ENCODE data around the gene ANKRD39. TPM values are rescaled to one million over a fixed set of nuclear protein-coding genes. Genes with fewer than 3 reads are reported as not detected.

Gene ANKRD39
- total and polyA plus RNA-seq, 9 of the 15 experiments (the other 6 are each of a cell fraction or from before 2014, with no cell fraction given), result 8.2 to 33.1 (median 23.8) TPM

DNA sequence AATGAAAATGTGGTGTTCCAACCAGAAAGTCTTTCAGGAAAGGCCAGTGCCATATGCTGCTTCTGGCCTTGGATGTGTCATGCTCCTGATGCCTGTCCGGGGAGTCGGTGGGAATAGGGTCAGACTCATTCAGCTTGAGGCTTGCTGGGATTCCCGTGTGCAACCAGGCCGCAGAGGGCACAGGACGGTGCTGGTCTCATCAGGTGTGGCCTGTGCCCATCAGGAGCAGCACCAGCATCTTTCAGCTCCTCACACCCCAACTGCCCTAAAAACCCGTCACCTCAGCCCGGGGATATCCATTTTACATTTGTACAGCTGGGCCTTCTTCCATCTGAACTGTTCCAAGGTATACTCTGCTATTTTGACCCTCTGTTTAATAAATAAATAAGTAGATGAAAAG is 55.1 kb downstream of the ANKRD39 start (continued):
- TF ChIP-seq, protein P1, sequence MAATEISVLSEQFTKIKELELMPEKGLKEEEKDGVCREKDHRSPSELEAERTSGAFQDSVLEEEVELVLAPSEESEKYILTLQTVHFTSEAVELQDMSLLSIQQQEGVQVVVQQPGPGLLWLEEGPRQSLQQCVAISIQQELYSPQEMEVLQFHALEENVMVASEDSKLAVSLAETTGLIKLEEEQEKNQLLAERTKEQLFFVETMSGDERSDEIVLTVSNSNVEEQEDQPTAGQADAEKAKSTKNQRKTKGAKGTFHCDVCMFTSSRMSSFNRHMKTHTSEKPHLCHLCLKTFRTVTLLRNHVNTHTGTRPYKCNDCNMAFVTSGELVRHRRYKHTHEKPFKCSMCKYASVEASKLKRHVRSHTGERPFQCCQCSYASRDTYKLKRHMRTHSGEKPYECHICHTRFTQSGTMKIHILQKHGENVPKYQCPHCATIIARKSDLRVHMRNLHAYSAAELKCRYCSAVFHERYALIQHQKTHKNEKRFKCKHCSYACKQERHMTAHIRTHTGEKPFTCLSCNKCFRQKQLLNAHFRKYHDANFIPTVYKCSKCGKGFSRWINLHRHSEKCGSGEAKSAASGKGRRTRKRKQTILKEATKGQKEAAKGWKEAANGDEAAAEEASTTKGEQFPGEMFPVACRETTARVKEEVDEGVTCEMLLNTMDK (IDR thresholded peaks at IDR 0.05; ENCODE audit: borderline replicate concordance, insufficient read depth, low read depth, low read length, poor library complexity, severe bottlenecking), result no peak
- TF ChIP-seq ZNF143 (CRISPR knock-in tag; IDR thresholded peaks at IDR 0.05) (no peak), L3MBTL2 (IDR thresholded peaks at IDR 0.05) (no peak)
- TF ChIP-seq, protein P2, sequence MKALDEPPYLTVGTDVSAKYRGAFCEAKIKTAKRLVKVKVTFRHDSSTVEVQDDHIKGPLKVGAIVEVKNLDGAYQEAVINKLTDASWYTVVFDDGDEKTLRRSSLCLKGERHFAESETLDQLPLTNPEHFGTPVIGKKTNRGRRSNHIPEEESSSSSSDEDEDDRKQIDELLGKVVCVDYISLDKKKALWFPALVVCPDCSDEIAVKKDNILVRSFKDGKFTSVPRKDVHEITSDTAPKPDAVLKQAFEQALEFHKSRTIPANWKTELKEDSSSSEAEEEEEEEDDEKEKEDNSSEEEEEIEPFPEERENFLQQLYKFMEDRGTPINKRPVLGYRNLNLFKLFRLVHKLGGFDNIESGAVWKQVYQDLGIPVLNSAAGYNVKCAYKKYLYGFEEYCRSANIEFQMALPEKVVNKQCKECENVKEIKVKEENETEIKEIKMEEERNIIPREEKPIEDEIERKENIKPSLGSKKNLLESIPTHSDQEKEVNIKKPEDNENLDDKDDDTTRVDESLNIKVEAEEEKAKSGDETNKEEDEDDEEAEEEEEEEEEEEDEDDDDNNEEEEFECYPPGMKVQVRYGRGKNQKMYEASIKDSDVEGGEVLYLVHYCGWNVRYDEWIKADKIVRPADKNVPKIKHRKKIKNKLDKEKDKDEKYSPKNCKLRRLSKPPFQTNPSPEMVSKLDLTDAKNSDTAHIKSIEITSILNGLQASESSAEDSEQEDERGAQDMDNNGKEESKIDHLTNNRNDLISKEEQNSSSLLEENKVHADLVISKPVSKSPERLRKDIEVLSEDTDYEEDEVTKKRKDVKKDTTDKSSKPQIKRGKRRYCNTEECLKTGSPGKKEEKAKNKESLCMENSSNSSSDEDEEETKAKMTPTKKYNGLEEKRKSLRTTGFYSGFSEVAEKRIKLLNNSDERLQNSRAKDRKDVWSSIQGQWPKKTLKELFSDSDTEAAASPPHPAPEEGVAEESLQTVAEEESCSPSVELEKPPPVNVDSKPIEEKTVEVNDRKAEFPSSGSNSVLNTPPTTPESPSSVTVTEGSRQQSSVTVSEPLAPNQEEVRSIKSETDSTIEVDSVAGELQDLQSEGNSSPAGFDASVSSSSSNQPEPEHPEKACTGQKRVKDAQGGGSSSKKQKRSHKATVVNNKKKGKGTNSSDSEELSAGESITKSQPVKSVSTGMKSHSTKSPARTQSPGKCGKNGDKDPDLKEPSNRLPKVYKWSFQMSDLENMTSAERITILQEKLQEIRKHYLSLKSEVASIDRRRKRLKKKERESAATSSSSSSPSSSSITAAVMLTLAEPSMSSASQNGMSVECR (CRISPR knock-in tag; IDR thresholded peaks at IDR 0.05), result no peak
- TF ChIP-seq, protein P3, sequence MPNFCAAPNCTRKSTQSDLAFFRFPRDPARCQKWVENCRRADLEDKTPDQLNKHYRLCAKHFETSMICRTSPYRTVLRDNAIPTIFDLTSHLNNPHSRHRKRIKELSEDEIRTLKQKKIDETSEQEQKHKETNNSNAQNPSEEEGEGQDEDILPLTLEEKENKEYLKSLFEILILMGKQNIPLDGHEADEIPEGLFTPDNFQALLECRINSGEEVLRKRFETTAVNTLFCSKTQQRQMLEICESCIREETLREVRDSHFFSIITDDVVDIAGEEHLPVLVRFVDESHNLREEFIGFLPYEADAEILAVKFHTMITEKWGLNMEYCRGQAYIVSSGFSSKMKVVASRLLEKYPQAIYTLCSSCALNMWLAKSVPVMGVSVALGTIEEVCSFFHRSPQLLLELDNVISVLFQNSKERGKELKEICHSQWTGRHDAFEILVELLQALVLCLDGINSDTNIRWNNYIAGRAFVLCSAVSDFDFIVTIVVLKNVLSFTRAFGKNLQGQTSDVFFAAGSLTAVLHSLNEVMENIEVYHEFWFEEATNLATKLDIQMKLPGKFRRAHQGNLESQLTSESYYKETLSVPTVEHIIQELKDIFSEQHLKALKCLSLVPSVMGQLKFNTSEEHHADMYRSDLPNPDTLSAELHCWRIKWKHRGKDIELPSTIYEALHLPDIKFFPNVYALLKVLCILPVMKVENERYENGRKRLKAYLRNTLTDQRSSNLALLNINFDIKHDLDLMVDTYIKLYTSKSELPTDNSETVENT (CRISPR knock-in tag; IDR thresholded peaks at IDR 0.05), result no peak

All from K562 (cell line).